ENCODE results near the gene DNAI2.

DNA sequence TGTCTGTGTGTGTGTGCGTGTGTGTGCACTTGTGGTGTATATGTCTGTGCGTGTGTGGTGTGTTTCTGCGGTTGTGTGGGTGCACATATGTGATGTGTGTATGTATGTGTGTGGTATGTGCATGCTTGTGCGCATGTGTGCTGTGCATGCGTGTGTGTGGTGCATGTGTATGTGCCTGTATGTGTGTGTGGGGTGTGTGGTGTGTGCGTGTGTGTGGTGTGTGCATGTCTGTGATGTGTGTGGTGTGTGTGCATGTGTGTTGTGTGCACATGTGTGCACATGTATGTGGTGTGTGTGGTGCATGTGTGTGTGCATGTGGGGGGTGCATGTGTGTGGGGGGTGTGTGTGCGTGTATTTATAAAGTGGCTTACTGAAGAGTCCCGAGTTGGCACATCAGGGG is 23.0 kb upstream of the DNAI2 start:
- TF ChIP-seq POLR2A (IDR thresholded peaks at IDR 0.05), result no peak
- TF ChIP-seq, protein P1, sequence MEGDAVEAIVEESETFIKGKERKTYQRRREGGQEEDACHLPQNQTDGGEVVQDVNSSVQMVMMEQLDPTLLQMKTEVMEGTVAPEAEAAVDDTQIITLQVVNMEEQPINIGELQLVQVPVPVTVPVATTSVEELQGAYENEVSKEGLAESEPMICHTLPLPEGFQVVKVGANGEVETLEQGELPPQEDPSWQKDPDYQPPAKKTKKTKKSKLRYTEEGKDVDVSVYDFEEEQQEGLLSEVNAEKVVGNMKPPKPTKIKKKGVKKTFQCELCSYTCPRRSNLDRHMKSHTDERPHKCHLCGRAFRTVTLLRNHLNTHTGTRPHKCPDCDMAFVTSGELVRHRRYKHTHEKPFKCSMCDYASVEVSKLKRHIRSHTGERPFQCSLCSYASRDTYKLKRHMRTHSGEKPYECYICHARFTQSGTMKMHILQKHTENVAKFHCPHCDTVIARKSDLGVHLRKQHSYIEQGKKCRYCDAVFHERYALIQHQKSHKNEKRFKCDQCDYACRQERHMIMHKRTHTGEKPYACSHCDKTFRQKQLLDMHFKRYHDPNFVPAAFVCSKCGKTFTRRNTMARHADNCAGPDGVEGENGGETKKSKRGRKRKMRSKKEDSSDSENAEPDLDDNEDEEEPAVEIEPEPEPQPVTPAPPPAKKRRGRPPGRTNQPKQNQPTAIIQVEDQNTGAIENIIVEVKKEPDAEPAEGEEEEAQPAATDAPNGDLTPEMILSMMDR (IDR thresholded peaks at IDR 0.05), result no peak
